Gastroesophageal sphincter (tissue), 4 donors: Measurements from ENCODE around the gene ATG2B. TPM values are rescaled to one million over a fixed set of nuclear protein-coding genes. Genes with fewer than 3 reads are reported as not detected.

Experiments used
- ATAC-seq: fragments of 150-250 bp; one replicate; pipeline ENCODE4 v1.9.1; 2016; ENCODE audit warnings: mild to moderate bottlenecking, moderate library complexity
- H3K27ac ChIP-seq, 4 donors: fragments of 200-600 bp; sonication (generic) in 3 of 4; 1 replicate in 3 of 4; 2 replicates in 1 of 4; pipeline ENCODE4 v1.5.1; 2016 to 2019
- H3K27me3 ChIP-seq: fragments of 200-600 bp; sonication (generic); one replicate; pipeline ENCODE4 v1.5.1; 2019
- H3K36me3 ChIP-seq, 2 donors: fragments of 200-600 bp; sonication (generic); one replicate each; pipeline ENCODE4 v1.5.1; 2019; ENCODE audit warnings: control low read depth in 1 of 2
- H3K4me1 ChIP-seq, 3 donors: fragments of 200-600 bp; sonication (generic); 1 replicate in 2 of 3; 2 replicates in 1 of 3; pipeline ENCODE4 v1.5.1; 2016 to 2019; ENCODE audit warnings: control low read depth in 2 of 3
- H3K4me3 ChIP-seq, 2 donors: fragments of 200-600 bp; sonication (generic); one replicate each; pipeline ENCODE4 v1.5.1; 2019; ENCODE audit warnings: mild to moderate bottlenecking in 1 of 2, moderate library complexity in 1 of 2
- H3K9me3 ChIP-seq, 3 donors: fragments of 200-600 bp; sonication (generic); one replicate each; pipeline ENCODE4 v1.5.1; 2017 to 2019; ENCODE audit warnings: control low read depth in 2 of 3
- CTCF ChIP-seq, 4 experiments: fragments of 200-600 bp in 2 of 4; fragments of 450-650 bp in 2 of 4; sonication (generic) in 1 of 4; IDR thresholded peaks; one replicate each; pipeline ENCODE4 v1.5.1; 2017 to 2019; ENCODE audit warnings: antibody characterized with exemption in 4 of 4, mild to moderate bottlenecking in 2 of 4, moderate library complexity in 2 of 4
- EP300 ChIP-seq: sonication (generic); formaldehyde crosslinking; IDR thresholded peaks from one replicate; pipeline ENCODE4 v1.6.1; 2017; ENCODE audit warnings: antibody characterized with exemption, mild to moderate bottlenecking
- POLR2A ChIP-seq, 2 donors: fragments of 450-650 bp; IDR thresholded peaks; one replicate each; pipeline ENCODE4 v1.6.1; 2017; ENCODE audit warnings: antibody characterized with exemption in 2 of 2, mild to moderate bottlenecking in 2 of 2, moderate library complexity in 1 of 2
- POLR2AphosphoS5 ChIP-seq: sonication (generic); formaldehyde crosslinking; IDR thresholded peaks from one replicate; pipeline ENCODE4 v1.6.1; 2017; ENCODE audit warnings: antibody characterized with exemption
- WGBS, 2 donors: methylation state at CpG; one replicate each; pipeline ENCODE4 v1.1.5; 2018; ENCODE audit warnings: low coverage in 1 of 2; 5-methylcytosine and 5-hydroxymethylcytosine counted together
- total RNA-seq, 4 donors: library from RNA; depleted of rRNA; stranded (reverse); fragments of >200 nt; gene quantifications; one replicate each; pipeline ENCODE4 v1.1.0, GENCODE V29; 2016

ATG2B gene
- total RNA-seq, 4 donors from 2014 or later = 18.9 to 40.5 (median 25.8) TPM

DNA sequence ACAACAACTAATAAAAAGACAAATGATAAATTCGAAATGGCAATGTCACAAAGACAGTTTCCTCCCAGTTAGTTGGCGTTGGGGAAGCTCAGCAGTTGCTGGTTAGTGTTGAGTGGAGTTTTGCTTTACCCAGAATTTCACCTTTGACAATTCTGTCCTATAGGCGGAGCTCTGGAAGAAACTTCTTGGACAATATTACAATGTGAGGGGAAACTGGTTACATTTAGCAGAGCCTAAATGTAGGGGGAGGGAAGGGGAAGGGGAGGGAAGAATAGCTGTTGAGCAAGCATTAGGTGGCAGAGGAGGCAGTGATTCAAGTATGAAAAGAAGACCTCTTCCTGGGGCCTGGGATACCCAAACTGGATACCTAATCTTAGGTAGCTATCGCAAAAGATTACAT, 55.7 kb downstream of the ATG2B start:
- Histone ChIP-seq H3K27ac (no peak overlapping the region), H3K27me3 (no peaks in the 10 kb centered on the region), H3K4me3 (no peak overlapping the region), H3K36me3 (peaks cover 9 to 96% of the 10 kb centered on the region in 2 donors), H3K4me1 (no peaks in the 10 kb centered on the region), H3K9me3 (no peaks in the 10 kb centered on the region)
- no peak for TF ChIP-seq EP300
- no peak for TF ChIP-seq CTCF (IDR thresholded peaks at IDR 0.05)
- no peak for TF ChIP-seq POLR2A (IDR thresholded peaks at IDR 0.05)
- TF ChIP-seq POLR2AphosphoS5 = no peak
- 80 to 95% methylated on average over 3 to 4 of the region's 4 CpGs for WGBS, 2 donors
- no peak for ATAC-seq

GRCh38 chr14:96304956-96305355, 58.2 kb downstream of the ATG2B start:
- H3K27me3 ChIP-seq = no peaks in the 10 kb centered on the region
- peaks cover 7 to 96% of the 10 kb centered on the region in 2 donors for H3K36me3 ChIP-seq
- no peak overlapping the region for H3K27ac ChIP-seq
- ATAC-seq = no peak
- H3K4me1 ChIP-seq = no peaks in the 10 kb centered on the region
- no peak for TF ChIP-seq POLR2AphosphoS5
- no peak for TF ChIP-seq EP300
- no peak for TF ChIP-seq POLR2A (IDR thresholded peaks at IDR 0.05)
- TF ChIP-seq CTCF (IDR thresholded peaks at IDR 0.05) = no peak
- H3K9me3 ChIP-seq = no peaks in the 10 kb centered on the region
- no peak overlapping the region for H3K4me3 ChIP-seq
- 73 to 76% methylated on average over 5 to 8 of the region's 9 CpGs for WGBS, 2 donors

- WGBS, 2 donors = 83 to 86% methylated on average over 1 to 3 of the region's 3 CpGs
- no peaks in the 10 kb centered on the region for H3K9me3 ChIP-seq
- no peak for TF ChIP-seq EP300
- TF ChIP-seq CTCF (IDR thresholded peaks at IDR 0.05) = no peak
- TF ChIP-seq POLR2A (IDR thresholded peaks at IDR 0.05) = no peak
- no peak for TF ChIP-seq POLR2AphosphoS5
These were observed 59.2 kb downstream of the ATG2B start for GRCh38 chr14:96303981-96304380.

GRCh38 chr14:96299441-96299840, 63.7 kb downstream of the ATG2B start:
- peaks cover 0 to 6% (median 0%) of the 10 kb centered on the region in 3 donors for H3K4me1 ChIP-seq
- TF ChIP-seq EP300 = no peak
- no peak for TF ChIP-seq CTCF (IDR thresholded peaks at IDR 0.05)
- TF ChIP-seq POLR2AphosphoS5 = no peak
- TF ChIP-seq POLR2A (IDR thresholded peaks at IDR 0.05) = no peak
- H3K27me3 ChIP-seq = no peaks in the 10 kb centered on the region
- no peak overlapping the region for H3K4me3 ChIP-seq
- H3K9me3 ChIP-seq = no peaks in the 10 kb centered on the region
- H3K36me3 ChIP-seq = peaks cover 8 to 68% of the 10 kb centered on the region in 2 donors
- WGBS, 2 donors = 77 to 95% methylated on average over 3 of the region's 3 CpGs
- ATAC-seq = no peak
- no peak overlapping the region for H3K27ac ChIP-seq

More at GRCh38 chr14:96303981-96304380, 59.2 kb downstream of the ATG2B start:
- Histone ChIP-seq H3K27me3 (no peaks in the 10 kb centered on the region), H3K36me3 (peaks cover 4 to 94% of the 10 kb centered on the region in 2 donors), H3K4me1 (peaks cover 0 to 4% (median 0%) of the 10 kb centered on the region in 3 donors), H3K4me3 (no peak overlapping the region), H3K27ac (no peak overlapping the region)
- no peak for ATAC-seq

GRCh38 chr14:96297997-96298515, 65.1 kb downstream of the ATG2B start:
- Histone ChIP-seq H3K9me3 (no peaks in the 10 kb centered on the region), H3K27me3 (no peaks in the 10 kb centered on the region), H3K4me3 (no peak overlapping the region), H3K4me1 (peaks cover 0 to 6% (median 0%) of the 10 kb centered on the region in 3 donors), H3K36me3 (peaks cover 8 to 68% of the 10 kb centered on the region in 2 donors), H3K27ac (no peak overlapping the region)
- WGBS, 2 donors = 89% methylated on average over 3 to 4 of the region's 4 CpGs
- TF ChIP-seq CTCF (IDR thresholded peaks at IDR 0.05) = no peak
- no peak for TF ChIP-seq POLR2A (IDR thresholded peaks at IDR 0.05)
- TF ChIP-seq EP300 = no peak
- no peak for TF ChIP-seq POLR2AphosphoS5
- ATAC-seq = no peak
